NCI-H146 treated with DMSO at 0.1 percent for 48 hours (cell line): Measurements from ENCODE around the gene IGFBP2.
A peak's percentile ranks its signal among the peaks of the same experiment; 100 is the strongest.

Source experiments
- DNase-seq: peaks from one replicate; lab custom pipeline; 2025; ENCODE audit not compliant: unreplicated experiment; lab: John Stamatoyannopoulos, UW

IGFBP2 gene

DNA sequence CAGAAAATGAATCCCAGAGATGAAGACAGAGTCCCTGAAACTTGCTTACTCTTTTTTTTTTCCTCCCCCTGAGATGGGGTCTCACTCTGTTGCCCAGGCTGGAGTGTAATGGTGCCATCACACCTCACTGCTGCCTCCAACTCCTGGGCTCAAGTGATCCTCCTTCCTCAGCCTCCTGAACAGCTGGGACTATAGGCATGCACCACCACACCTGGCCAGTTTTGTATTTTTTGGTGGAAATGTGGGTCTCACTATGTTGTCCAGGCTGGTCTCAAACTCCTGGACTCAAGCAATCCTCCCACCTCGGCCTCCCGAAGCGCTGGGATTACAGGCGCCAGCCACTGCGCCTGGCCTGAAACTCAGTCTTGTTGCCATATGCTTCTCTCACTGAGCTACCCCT, 27.8 kb downstream of the IGFBP2 start:
- no peak for DNase-seq

DNA sequence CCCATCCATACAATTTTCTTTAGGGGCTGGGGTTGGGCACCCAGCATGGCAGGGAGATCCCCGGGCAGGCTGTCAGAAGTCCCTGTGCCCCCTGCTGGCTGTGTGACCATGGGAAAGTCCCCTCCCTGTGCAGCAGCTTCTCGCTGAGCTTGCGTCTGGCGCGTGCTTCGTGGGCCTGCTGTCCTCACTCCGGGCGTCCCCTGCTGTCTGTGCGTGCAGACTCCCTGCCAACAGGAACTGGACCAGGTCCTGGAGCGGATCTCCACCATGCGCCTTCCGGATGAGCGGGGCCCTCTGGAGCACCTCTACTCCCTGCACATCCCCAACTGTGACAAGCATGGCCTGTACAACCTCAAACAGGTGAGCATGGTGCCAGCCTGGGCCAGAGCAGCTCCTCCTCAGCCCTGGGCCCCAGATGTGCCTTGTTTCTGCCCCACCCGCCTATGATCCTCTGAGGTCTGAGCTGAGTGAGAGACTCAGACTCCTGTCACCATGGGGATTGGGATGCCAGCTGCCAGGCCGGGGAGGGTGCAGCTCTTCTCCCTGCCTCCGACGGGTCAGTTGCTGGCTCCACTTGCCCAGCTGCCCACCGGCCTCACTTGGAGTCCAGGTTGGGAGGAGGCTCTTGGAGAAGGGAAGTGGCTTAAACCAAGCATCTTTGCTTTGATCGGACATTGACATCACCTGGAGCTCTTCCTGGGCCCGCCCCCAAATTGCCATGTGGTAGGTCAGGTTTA, 28.6 kb downstream of the IGFBP2 start:
- DNase-seq = no peak

DNA sequence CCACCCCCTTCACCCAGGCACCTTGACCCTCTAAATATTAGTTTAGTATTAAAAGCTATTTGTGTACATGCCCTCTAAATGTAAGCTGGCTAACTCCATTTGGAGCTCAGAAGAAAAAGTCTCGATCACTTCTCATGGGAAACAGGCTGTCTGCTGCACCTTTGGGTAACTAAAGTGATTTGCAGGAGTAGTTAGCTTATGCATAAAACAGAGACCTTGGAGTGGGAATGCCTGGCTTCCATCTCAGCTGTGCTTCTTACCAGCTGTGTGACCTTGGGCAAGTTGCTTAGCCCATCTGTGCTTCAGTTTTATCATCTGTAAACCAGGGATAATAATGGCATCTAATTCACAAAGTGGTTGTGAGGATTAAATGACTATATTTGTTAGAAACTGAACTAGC, 29.9 kb downstream of the IGFBP2 start:
- DNase-seq = no peak

DNA sequence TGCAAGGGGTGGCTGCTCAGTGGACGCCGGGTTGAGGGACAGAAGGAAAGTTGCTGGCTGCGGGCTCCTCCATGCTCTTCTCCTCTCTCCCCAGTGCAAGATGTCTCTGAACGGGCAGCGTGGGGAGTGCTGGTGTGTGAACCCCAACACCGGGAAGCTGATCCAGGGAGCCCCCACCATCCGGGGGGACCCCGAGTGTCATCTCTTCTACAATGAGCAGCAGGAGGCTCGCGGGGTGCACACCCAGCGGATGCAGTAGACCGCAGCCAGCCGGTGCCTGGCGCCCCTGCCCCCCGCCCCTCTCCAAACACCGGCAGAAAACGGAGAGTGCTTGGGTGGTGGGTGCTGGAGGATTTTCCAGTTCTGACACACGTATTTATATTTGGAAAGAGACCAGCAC, 30.6 kb downstream of the IGFBP2 start:
- no peak for DNase-seq

DNA sequence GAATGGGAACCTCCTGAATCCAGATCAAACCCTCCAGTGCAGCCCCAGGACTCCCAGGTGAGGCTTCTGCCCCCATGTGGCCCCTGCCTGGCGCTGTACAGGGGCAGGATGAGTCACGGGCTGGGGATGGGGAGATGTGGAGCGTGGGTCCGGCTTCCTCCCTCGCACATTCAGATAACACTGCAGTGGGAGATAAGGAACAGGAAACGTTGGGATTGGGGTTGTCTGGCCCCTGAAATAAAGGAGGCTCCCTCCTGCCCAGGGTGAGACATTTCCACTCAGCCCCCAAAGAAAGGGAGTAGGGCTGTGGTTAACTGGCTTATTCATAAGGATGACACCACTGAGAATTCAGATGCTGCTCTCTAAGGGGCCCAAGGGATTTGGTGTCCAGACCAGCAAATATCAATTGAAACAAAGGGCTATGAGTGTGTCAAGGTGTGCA, 31.4 kb downstream of the IGFBP2 start:
- DNase-seq = no peak

DNA sequence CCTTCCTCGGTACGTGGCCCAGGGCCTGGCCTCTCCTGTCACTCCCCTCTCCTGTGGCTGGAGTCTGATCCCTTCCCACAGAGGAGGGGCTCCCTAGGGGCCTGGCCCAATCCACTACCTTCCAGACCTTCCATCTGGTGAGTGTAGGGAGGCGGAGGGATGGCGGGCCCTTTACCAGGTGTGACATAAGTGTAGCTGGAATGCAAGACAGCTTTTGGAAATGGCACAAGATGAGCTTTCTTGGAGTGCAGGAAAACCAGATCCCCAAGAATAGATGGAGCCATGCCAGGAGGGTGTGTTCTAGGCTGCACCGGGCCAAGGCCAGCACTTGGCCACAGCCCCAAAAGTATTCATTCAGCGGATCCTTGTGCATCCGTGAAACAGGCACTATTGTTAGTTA, 32.0 kb downstream of the IGFBP2 start:
- DNase-seq = no peak

DNA sequence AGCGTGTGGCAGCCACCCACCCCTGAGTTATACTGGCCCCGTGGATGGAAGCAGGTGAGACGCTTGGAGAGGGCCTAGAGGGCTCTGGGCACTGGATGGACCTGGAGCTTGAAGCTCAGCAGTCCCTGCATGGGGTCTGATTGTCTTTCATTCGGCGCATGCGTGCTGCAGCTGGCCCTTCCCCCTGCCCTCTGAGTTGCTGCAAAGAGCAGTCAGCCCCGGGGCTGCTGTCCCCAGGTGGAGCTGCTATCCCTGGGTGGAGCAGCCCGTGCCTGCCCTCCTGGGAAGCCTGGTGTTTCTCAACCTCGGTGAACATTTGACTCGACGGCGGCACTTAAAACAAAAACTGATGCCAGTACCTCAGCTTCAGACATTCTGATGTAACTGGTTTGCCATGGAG, 32.5 kb downstream of the IGFBP2 start:
- DNase-seq = peak; percentile 41

DNA sequence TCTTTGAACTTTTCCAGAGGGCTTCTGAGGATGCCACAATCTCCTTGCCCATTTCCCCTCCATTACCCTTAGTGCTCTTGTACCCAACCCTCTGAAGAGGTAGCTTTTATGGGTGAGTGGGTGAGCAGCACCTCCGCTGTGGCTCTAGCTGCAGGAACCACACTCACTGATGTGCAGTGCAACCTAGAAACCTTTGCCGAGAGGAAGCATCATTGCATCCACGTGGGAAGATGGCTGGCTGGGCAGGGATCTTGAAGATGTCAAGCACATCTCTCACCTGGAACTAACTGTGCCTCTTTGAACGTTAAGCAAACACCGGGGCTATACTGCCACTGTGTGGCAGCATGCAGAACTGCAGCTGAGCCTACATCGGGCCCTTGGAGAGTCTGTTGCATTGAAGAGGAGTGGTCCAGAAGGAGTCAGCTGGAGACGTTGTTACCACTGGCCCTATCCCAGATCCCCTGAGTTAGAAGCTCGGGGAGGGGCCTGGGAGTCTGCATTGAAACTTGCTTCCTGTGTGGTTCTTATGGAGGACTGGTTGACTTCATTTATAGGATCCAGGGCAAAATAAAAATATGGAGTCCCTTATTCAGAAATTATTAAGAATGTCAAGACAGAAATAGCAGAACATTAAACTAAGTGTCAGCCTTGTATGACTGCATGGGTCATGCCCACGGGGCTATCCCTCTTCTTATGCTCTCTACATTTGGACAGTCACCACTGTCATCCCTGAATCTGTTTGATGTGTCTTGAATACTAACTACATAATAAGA, 33.4 kb downstream of the IGFBP2 start:
- DNase-seq = peak; percentile 12

DNA sequence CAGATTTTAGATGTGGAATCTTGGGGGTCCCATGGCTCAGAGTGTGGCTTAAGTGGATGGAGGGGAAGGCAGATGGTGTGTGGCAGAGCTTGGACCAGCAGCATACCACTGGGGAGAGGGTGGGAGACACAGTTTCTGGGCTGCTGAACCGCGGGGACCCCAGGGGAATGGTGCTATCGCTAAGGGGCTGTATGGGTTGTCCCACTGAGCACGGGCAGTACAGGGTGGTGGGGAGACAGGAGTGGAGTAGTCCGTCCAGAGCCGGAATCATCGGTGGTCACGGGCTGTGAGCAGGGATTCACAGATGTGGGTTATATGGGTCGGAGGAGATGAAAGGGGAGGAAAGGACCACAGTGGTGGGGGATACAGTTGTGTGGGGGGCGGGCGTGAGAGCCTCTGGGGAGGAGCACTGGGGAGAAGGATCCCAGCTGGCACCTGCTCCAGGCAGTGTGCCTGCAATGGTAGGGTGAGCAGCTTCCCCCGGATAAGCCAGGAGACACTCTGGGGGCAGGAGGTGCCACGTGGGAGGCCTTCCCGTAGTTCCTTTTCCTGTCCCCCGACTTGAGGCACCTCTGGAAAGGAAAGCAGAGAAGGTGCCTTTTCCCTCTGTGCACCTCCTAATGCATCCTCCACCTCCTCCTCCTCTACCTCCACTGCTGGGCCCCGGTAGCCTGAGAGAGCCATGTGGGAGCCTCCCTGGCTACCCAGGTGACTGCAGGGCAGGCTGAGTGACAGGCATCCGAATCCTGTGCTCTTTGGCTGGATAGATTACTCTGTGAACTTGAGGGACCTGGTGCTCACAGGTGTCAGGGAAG, 37.3 kb downstream of the IGFBP2 start:
- no peak for DNase-seq

DNA sequence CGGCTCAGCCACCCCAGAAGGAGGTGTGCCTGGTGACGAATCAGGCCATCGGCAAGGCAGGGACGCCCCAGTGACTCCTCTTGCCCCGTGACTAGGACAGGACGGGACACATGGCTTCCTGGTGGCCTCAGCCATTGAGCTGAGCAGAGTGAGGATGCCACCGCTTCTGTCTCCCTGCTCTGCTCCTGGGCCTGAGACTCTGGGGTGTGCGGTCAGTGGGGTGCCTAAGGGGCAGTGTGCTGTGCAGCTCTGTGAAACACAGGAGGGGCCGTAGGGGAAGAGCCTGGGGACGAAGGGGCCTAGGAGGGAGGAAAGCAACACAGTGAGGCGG, 37.8 kb downstream of the IGFBP2 start:
- DNase-seq = no peak

DNA sequence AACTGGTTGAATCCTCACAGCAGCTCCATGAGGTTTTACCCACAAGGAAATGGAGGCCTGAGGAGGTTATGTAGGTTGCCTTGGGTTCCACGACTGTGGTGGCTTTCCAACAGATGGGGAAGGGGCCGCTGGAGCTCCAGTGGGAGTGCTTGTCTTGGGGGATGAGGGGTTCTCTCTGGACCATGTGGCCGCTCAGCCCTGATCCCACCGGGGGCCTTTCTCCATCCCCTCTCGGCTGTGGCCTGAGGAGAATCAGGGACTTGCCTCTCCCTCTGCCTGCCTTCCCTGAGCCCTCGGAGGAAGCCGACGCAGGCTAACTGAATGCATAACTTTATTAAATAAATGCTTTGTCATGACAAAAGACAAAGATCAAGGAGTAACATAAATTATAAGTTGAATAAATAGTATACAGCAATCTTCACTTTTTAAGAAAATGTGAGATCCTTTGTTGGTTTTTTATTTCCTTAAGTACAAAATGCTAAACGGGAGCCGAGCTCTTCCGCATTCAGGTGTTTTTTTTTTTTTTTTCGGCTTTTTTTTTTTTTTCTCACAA, 38.6 kb downstream of the IGFBP2 start:
- no peak for DNase-seq

DNA sequence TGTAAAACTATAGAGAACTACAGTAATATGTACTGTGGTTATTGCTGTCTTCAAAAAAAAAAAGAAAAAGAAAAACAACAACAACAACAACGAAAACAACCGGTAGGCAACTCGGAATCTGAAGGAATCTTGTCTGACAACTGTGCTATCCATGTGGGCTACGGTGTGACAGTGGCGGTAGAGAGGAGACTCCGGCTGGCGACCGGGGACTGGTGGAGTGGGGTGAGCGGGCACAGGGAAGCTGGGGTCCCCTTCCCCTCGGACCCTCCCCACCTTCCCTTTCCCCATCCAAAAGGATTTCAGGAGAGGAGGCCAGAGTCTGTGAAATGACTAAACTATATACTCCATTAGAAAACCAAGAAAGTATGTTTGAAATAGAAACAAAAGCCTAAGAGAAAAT, 39.2 kb downstream of the IGFBP2 start:
- no peak for DNase-seq

DNA sequence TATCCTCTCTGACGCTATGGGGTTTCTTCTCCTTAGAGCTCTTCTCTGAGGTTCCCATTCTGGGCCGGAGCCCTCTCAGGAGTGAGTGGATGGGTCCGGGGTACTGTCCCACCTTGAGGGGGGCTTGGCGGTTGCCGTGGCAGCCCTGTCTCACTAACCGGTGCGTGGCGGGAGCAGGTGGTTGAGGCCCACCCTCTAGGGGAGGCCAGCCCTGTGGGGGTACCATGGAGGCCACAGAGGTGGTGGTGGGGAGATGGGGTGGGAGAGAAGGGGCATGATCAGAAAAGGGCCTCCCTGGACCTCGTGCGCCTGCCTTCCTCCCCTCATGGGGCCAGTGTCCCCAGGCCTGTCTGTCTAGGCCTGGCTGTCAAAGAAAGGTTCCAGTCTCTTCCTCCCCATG, 39.8 kb downstream of the IGFBP2 start:
- DNase-seq = no peak

DNA sequence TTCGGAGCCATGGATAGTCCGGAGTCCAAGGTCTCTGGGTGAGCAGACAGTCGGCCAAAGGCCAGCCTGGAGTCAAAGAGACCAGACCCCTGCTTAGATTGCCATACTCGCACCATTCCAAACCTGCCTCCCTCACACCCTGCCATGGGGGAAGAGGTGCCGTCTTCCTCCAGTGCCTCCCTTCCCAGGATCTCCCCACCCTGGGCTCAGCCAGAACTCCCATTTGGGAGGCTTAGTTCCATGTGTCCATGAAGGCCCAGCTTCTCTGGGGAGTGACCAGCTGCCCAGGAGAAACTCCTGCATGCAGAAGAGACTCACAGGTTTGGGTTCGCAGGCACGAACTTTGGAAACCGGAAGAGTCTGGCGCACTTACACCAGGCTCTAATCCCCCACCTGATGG, 40.4 kb downstream of the IGFBP2 start:
- DNase-seq = no peak

DNA sequence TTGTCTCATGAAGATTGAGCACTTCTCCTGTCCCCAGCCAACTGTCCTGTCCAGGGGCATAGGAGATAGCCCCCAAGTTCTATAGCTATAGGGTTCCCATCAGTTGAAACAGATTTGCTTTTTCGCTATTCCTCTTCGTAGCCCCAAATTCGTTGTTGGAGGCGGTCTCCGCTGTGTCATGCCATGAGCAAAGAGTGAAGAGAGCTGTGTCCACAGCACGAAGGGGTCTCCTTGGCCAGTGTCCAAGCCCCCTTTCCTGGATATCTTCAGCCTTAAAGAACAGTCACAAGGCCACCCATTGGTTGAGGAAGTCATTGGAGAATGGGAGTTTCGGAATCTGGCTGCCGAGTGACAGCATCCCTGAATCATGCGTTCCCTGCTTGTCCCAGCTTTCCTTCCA, 41.2 kb downstream of the IGFBP2 start:
- DNase-seq = no peak

DNA sequence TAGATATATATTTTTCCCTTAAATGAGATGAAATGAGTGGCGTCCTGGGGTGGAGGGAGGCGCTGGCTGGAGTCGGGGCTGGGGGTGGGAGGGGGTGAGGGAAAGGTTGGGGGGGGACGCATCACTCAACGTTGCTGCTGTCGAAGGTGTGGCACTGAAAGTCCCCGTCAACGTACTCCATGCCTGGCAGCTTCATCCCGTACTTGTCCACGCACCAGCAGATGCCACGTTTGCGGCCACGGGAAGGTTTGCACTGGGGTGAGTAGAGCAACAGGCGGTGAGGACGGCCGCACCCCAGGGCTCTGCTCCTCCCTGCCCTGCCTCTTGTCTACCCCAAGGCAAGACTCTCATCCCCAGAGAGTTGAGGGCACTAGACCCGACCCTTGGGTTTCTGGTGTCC, 43.4 kb downstream of the IGFBP2 start:
- no peak for DNase-seq

DNA sequence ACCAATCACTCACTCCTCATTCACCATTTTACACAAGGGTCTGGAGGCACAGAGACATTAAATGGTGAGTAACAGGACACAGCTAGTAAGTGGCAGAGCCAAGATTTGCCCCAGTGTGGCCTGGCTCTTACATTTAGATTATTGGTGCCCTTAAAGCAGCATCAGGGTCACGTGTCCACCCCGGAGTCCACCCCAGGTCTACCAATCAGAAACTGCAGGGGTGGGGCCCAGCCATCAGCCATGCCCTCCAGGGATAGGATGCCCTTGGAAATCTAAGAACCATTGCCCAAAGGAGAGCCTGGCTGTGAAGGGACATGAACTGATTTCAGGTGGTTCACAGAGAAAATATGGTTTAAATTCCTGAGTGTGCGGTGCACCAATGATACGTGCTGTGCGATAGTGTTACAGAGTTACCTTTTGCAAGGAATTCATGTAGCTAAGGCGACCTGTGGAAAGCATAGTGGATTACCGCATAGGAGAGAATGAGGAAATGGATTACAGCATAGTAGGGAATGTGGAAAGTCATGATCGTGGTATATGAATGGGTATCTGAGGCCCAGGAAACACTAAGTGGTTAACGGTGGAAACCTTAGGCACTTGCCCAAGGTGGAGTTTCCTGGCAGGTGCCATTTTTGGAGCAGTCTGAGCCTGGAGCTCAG, 44.3 kb downstream of the IGFBP2 start:
- DNase-seq = no peak

DNA sequence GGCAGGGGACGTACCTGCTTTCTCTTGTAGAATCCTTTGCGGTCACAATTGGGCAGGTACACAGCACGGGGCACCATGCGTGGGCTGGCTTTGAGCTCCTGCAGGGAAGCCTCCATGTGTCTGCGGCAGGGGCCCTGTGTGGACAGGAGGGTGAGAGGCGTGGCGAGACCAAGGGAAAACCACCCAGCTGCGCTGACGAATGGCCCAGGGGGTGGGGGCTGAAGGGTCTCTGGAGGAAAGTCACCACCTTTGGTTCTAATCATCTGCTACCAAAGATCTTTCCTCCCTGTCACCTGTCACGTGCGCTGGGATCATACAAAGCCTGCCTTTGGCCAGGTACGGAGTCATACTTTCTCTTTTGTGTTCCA, 44.9 kb downstream of the IGFBP2 start:
- DNase-seq = no peak

DNA sequence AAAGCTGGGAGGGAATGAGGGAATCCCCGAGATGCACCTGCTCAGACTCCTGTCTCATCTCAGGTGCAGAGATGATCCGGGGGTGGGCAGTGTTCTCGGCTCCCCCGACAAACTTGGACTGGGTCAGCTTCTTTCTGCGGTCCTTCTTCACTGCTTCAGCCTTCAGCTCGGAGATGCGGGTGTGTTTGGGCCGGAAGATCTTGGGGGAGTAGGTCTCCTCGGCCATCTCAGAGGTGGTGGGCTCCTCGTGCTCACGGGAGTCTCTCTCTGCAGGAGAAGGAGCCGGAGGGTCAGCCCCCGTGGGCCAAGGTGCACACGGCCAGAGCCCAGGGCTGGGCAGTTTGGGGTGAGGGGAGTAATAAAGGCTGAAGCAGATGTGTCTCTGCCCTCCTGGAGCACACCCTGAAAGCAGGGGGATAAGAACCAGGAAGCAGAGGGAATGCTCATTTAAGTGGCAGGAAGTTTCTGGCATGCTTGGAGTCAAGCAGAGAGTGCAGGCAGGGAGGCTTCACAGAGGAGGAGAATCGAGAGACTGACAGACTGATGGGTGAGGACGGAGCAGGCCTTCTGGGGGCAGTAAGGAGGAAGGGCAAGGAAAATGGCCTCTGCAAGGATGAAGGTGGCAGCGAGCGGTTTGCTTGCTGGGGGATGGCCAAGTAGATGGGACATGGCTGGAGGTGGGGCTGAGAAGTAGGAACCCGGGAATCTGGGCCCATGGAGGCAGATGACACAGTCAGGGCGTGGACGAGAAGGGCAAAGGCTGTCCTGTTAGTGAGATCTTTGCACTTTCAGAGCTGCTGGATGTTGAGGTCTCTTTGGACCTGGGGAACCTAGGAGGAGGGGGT, 45.8 kb downstream of the IGFBP2 start:
- no peak for DNase-seq

DNA sequence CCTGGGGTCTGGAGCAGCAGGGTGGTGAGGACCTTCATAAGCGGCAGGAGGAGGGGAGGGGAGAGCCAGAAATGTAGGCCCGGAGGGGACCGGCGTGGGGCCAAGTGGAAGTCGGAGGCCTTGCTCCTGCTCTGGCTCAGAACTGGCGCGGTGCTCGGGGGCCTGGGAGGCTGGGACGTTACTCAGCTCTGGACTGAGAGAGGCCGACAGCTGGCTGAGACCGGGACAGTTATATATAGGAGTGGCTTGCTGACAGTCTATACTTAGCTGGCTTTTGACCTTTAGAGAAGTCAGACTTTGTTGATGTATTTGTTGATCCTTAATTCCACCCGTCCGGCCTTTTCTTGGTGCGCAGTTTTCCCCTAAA, 46.4 kb downstream of the IGFBP2 start:
- DNase-seq = no peak
